ENCODE measurements around the gene HCCS. TPM values are rescaled to one million over a fixed set of nuclear protein-coding genes. Genes with fewer than 3 reads are reported as not detected.

HCCS gene
- total RNA-seq, 1 donor from 2014 or later = 39.2 TPM

DNA sequence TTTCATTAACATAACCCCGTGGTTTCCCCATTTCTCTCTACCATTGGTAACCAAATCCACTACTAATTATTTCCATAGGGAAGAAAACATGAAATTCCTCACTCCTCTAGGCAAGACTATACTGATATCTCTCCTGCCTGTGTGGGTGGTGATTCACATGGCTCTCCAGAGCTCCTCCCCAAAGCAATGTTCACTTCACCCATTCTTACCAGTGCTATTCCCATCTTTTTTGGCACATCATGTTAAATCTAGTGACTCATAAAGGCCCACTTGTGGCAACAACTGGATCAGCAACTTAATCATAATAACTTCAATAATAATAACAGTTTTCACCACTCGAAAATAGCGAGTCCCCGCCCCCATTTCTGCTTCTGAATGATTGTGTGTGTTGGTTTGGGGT is 6.1 kb upstream of the HCCS start:
- DNase-seq (ENCODE audit: low read depth) = peak; percentile 56
- H3K27me3 ChIP-seq (ENCODE audit: insufficient read depth, low read length) = no peaks in the 10 kb centered on the region
- peak; percentile 81 for FAIRE-seq
- Mint-ChIP-seq H3K27ac (ENCODE audit: unreplicated experiment) (no peak overlapping the region), H3K9me3 (ENCODE audit: unreplicated experiment) (no peaks in the 10 kb centered on the region), H3K4me1 (ENCODE audit: low read depth, unreplicated experiment) (peaks cover 10% of the 10 kb centered on the region), H3K27me3 (ENCODE audit: low read depth, unreplicated experiment) (no peaks in the 10 kb centered on the region), H3K4me3 (ENCODE audit: unreplicated experiment) (no peak overlapping the region), H3K36me3 (ENCODE audit: low read depth, unreplicated experiment) (no peaks in the 10 kb centered on the region)
- H3K4me1 ChIP-seq (ENCODE audit: insufficient read depth, low read length) = peaks cover 10% of the 10 kb centered on the region
- no peak for TF ChIP-seq EZH2 (IDR thresholded peaks at IDR 0.05; ENCODE audit: insufficient read depth, low read length)
- TF ChIP-seq, protein P1, sequence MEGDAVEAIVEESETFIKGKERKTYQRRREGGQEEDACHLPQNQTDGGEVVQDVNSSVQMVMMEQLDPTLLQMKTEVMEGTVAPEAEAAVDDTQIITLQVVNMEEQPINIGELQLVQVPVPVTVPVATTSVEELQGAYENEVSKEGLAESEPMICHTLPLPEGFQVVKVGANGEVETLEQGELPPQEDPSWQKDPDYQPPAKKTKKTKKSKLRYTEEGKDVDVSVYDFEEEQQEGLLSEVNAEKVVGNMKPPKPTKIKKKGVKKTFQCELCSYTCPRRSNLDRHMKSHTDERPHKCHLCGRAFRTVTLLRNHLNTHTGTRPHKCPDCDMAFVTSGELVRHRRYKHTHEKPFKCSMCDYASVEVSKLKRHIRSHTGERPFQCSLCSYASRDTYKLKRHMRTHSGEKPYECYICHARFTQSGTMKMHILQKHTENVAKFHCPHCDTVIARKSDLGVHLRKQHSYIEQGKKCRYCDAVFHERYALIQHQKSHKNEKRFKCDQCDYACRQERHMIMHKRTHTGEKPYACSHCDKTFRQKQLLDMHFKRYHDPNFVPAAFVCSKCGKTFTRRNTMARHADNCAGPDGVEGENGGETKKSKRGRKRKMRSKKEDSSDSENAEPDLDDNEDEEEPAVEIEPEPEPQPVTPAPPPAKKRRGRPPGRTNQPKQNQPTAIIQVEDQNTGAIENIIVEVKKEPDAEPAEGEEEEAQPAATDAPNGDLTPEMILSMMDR (IDR thresholded peaks at IDR 0.05; ENCODE audit: insufficient read depth, low read depth, low read length) = no peak
- no peak overlapping the region for H3K27ac ChIP-seq (ENCODE audit: low read depth, low read length)
- no peak overlapping the region for H2AFZ ChIP-seq (ENCODE audit: low read depth, low read length)
- no peak overlapping the region for H3K4me3 ChIP-seq (ENCODE audit: insufficient read depth, low read depth, low read length)
- no peaks in the 10 kb centered on the region for H3K9me3 ChIP-seq (ENCODE audit: insufficient read depth, low read depth, low read length)
- H4K20me1 ChIP-seq (ENCODE audit: insufficient read depth, low read length) = no peaks in the 10 kb centered on the region
- no peaks in the 10 kb centered on the region for H3K79me2 ChIP-seq (ENCODE audit: insufficient read depth, low read length)
- H3K36me3 ChIP-seq (ENCODE audit: insufficient read depth, low read length) = no peaks in the 10 kb centered on the region
- no peak overlapping the region for H3K4me2 ChIP-seq (ENCODE audit: low read length)
- H3K9ac ChIP-seq (ENCODE audit: low read length) = no peak overlapping the region

DNA sequence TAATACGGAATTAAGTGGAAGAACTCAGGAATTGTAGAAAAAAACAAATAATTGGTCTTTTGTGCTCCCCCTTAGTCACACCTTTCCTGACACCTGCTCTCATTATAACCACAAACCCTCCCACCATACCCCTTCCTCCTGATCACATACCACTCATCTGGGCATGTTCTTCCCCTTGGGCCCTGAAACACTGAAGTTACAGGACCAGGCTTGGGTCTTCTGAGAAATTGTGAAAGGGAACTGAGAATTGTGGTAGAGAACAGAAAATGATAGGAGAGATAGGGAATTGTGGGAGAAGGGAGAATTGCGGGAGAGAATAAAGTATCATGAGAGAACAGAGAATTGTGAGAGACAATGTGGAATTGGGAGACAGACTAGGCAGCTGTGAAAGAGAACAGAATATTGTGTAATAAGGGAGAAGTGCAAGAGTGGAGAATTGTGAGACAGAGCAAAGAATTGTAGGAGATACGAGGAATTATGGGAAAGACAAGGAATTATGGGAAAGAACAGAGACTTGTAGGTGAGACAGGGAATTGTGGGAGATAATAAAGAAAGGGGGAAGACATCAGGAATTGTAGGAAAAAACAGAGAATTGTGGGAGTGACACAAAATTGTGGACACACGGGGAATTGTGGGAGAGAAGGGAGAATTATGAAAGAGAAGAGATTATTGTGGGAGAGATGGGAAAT is 2.7 kb upstream of the HCCS start:
- H3K79me2 ChIP-seq (ENCODE audit: insufficient read depth, low read length) = peaks cover 22% of the 10 kb centered on the region
- H4K20me1 ChIP-seq (ENCODE audit: insufficient read depth, low read length) = peaks cover 3% of the 10 kb centered on the region
- no peak for FAIRE-seq
- no peak overlapping the region for H3K27ac ChIP-seq (ENCODE audit: low read depth, low read length)
- Mint-ChIP-seq H3K27me3 (ENCODE audit: low read depth, unreplicated experiment) (no peaks in the 10 kb centered on the region), H3K36me3 (ENCODE audit: low read depth, unreplicated experiment) (no peaks in the 10 kb centered on the region), H3K4me3 (ENCODE audit: unreplicated experiment) (no peak overlapping the region), H3K9me3 (ENCODE audit: unreplicated experiment) (no peaks in the 10 kb centered on the region), H3K4me1 (ENCODE audit: low read depth, unreplicated experiment) (peaks cover 10% of the 10 kb centered on the region), H3K27ac (ENCODE audit: unreplicated experiment) (no peak overlapping the region)
- TF ChIP-seq, protein P1 (IDR thresholded peaks at IDR 0.05; ENCODE audit: insufficient read depth, low read depth, low read length) = no peak
- TF ChIP-seq EZH2 (IDR thresholded peaks at IDR 0.05; ENCODE audit: insufficient read depth, low read length) = no peak
- H3K9me3 ChIP-seq (ENCODE audit: insufficient read depth, low read depth, low read length) = no peaks in the 10 kb centered on the region
- H3K9ac ChIP-seq (ENCODE audit: low read length) = no peak overlapping the region
- no peaks in the 10 kb centered on the region for H3K36me3 ChIP-seq (ENCODE audit: insufficient read depth, low read length)
- no peak overlapping the region for H3K4me2 ChIP-seq (ENCODE audit: low read length)
- no peaks in the 10 kb centered on the region for H3K27me3 ChIP-seq (ENCODE audit: insufficient read depth, low read length)
- DNase-seq (ENCODE audit: low read depth) = no peak
- H3K4me3 ChIP-seq (ENCODE audit: insufficient read depth, low read depth, low read length) = no peak overlapping the region
- H2AFZ ChIP-seq (ENCODE audit: low read depth, low read length) = no peak overlapping the region
- H3K4me1 ChIP-seq (ENCODE audit: insufficient read depth, low read length) = peaks cover 8% of the 10 kb centered on the region

DNA sequence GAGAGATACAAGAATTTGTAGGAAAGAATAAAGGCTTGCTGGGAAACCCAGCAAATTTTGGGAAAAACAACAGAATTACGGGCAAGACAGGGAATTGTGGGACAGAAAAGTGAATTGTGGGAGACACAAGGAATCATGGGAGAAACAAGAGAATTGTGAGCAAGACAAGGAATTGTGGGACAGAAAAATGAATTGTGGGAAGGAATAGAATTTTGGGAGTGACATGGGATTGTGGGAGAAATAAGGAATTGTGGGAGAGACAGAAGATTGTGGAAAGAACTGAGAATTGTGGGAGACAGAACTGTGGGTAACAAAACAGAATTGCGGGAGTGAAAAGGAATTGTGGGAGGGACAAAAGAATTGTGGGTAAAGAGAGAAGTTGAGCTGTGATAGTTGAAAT is 1.2 kb upstream of the HCCS start:
- Histone ChIP-seq H3K4me2 (ENCODE audit: low read length) (peak overlapping the region; percentile 82), H3K27ac (ENCODE audit: low read depth, low read length) (no peak overlapping the region), H3K27me3 (ENCODE audit: insufficient read depth, low read length) (no peaks in the 10 kb centered on the region), H3K79me2 (ENCODE audit: insufficient read depth, low read length) (peaks cover 32% of the 10 kb centered on the region), H2AFZ (ENCODE audit: low read depth, low read length) (no peak overlapping the region), H4K20me1 (ENCODE audit: insufficient read depth, low read length) (peaks cover 8% of the 10 kb centered on the region), H3K9ac (ENCODE audit: low read length) (peak overlapping the region; percentile 97), H3K4me1 (ENCODE audit: insufficient read depth, low read length) (peaks cover 16% of the 10 kb centered on the region), H3K4me3 (ENCODE audit: insufficient read depth, low read depth, low read length) (no peak overlapping the region), H3K36me3 (ENCODE audit: insufficient read depth, low read length) (no peaks in the 10 kb centered on the region), H3K9me3 (ENCODE audit: insufficient read depth, low read depth, low read length) (no peaks in the 10 kb centered on the region)
- Mint-ChIP-seq H3K9me3 (ENCODE audit: unreplicated experiment) (no peaks in the 10 kb centered on the region), H3K27me3 (ENCODE audit: low read depth, unreplicated experiment) (no peaks in the 10 kb centered on the region), H3K4me1 (ENCODE audit: low read depth, unreplicated experiment) (peaks cover 16% of the 10 kb centered on the region), H3K36me3 (ENCODE audit: low read depth, unreplicated experiment) (no peaks in the 10 kb centered on the region), H3K27ac (ENCODE audit: unreplicated experiment) (no peak overlapping the region), H3K4me3 (ENCODE audit: unreplicated experiment) (no peak overlapping the region)
- TF ChIP-seq, protein P1 (IDR thresholded peaks at IDR 0.05; ENCODE audit: insufficient read depth, low read depth, low read length) = no peak
- no peak for TF ChIP-seq EZH2 (IDR thresholded peaks at IDR 0.05; ENCODE audit: insufficient read depth, low read length)
- no peak for DNase-seq (ENCODE audit: low read depth)
- FAIRE-seq = peak; percentile 88

Measured in astrocyte (in vitro differentiated cells and primary cell).